IMR-90 (cell line): Measurements from ENCODE around the gene PAAF1.

ENCODE experiments used
- CEBPB ChIP-seq: IDR thresholded peaks from 2 replicates; pipeline ENCODE4 v1.6.1; 2012; ENCODE audit warnings: low read depth, low read length, improper control_type of control experiment
- CTCF ChIP-seq: conservative IDR thresholded peaks from 2 replicates; pipeline ENCODE4 v1.5.1; 2012; ENCODE audit warnings: mild to moderate bottlenecking, low read depth, low read length, improper control_type of control experiment
- POLR2A ChIP-seq: IDR thresholded peaks from 2 replicates; pipeline ENCODE4 v1.6.1; 2012; ENCODE audit warnings: mild to moderate bottlenecking, low read depth, low read length

GRCh38 chr11:73975479-73975757, 98.6 kb downstream of the PAAF1 start:
- no peak for TF ChIP-seq CTCF
- TF ChIP-seq CEBPB = no peak
- TF ChIP-seq POLR2A = no peak
